TTC549 (cell line): ENCODE data around the gene FAM221B.

Source experiments
- FAIRE-seq: peaks from 2 replicates; lab custom pipeline; 2012; peaks lifted over from hg19 to GRCh38; lab: Jason Lieb, UNC

FAM221B gene

GRCh38 chr9:35790385-35791296 lies 37.9 kb downstream of the FAM221B start:
- peak; percentile 83 for FAIRE-seq

GRCh38 chr9:35790025-35790384 lies 38.5 kb downstream of the FAM221B start:
- FAIRE-seq = no peak

- FAIRE-seq = no peak
Measured at GRCh38 chr9:35789541-35789940, 39.0 kb downstream of the FAM221B start.

- no peak for FAIRE-seq
Measured at GRCh38 chr9:35783418-35783817, 45.1 kb downstream of the FAM221B start.

- FAIRE-seq = no peak
Measured at GRCh38 chr9:35781066-35781465, 47.5 kb downstream of the FAM221B start.

GRCh38 chr9:35778496-35778895 lies 50.0 kb downstream of the FAM221B start:
- FAIRE-seq = no peak

- FAIRE-seq = no peak
Measured at GRCh38 chr9:35776018-35776417, 52.5 kb downstream of the FAM221B start.

GRCh38 chr9:35774907-35775635 lies 53.5 kb downstream of the FAM221B start:
- FAIRE-seq = no peak

- no peak for FAIRE-seq
Measured at GRCh38 chr9:35771943-35772342, 56.6 kb downstream of the FAM221B start.

GRCh38 chr9:35771534-35771933 lies 57.0 kb downstream of the FAM221B start:
- no peak for FAIRE-seq

GRCh38 chr9:35771075-35771433 lies 57.5 kb downstream of the FAM221B start:
- no peak for FAIRE-seq

- no peak for FAIRE-seq
Measured at GRCh38 chr9:35769763-35770162, 58.8 kb downstream of the FAM221B start.

- FAIRE-seq = no peak
Measured at GRCh38 chr9:35767458-35767857, 61.1 kb downstream of the FAM221B start.

- FAIRE-seq = no peak
Measured at GRCh38 chr9:35766997-35767396, 61.5 kb downstream of the FAM221B start.
